ENCODE measurements around the gene GON7. TPM values are rescaled to one million over a fixed set of nuclear protein-coding genes. Genes with fewer than 3 reads are reported as not detected.
A peak's percentile ranks its signal among the peaks of the same experiment; 100 is the strongest.
"Not testable (repeated sequence)": the region's sequence is repeated elsewhere in the genome, so short reads cannot be mapped to it uniquely, and the experiment has no call there.

GON7 gene, protein sequence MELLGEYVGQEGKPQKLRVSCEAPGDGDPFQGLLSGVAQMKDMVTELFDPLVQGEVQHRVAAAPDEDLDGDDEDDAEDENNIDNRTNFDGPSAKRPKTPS
- total RNA-seq = 10 to 100 TPM; 17.8 to 21.3 TPM
- long read RNA-seq, transcript GON7-201 (2 exons, 1,154 nt) = major isoform, 29 of 34 reads
- long read RNA-seq, partial matches to known transcripts = 0 of 34 reads
- long read RNA-seq, other reads (novel, unspliced or antisense) = 3 of 34 reads

DNA sequence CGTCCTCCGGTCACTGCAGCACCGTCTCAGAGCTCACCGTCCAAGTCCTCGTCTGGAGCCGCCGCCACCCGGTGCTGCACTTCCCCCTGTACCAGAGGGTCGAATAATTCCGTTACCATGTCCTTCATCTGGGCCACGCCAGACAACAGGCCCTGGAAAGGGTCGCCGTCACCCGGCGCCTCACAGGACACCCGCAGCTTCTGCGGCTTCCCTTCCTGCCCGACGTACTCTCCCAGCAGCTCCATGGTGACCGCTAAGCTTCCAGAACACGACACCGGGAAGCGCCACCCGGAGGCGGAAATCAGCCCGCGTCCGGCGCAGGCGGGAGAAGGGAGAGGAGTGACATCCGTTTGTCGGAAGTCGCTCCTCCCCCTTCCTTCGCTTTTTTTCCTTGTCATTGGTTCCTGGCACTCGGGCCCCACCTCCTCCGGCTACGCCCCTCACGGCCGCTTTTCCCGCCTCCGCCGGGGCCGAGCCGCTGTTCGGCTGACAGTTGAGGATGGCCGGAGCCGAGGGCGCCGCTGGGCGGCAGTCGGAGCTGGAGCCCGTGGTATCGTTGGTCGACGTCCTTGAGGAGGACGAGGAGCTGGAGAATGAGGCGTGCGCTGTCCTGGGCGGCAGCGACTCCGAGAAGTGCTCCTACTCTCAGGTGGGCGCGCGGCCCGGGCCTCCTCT, at the start of gene GON7, which contains the start of gene UBR7:
GON7 (minus strand) TSS at position 273 of the 675 bp plus-strand sequence; CDS start at position 245, 28 bp downstream.
UBR7 (plus strand) TSS at position 464 of the 675 bp plus-strand sequence; CDS start at position 500, 36 bp downstream.
- DNase-seq = peak; percentile 93 to 97
- ATAC-seq = peak; percentile 96
- intact Hi-C loops (cut with DNase I, micrococcal nuclease) = no loop called here

DNA sequence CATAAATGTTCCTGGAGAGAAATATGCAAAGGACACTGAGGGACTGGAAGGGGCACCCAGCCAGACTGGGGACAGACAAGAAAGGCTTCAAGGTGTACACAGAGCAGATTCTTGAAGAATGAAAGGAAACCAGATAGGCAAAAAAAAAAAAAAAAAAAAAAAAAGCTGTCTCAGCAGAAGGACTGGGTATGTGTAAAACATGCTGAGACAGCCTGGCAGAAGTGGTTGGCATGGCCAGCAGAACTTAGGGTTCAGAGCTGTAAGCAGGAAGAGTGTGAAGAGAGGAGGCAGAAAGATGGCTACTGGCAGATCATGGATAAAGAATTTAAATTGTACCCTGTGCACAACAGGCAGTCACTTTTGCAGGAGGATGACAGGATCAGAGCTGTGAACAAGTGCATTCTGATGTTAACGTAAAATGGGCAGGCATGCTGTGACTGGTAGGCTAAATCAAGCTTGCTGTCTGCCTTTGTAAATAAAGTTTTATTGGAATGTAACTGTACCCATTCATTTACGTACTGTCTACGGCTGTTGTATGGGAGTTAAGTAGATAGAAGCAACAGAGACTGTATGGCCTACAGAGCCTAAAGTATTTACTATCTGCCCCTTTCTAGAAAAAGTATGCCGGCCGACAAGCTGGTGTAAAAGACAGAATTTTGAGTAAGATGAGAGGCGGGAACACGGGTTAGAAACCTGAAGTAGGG, 42.4 kb upstream of the GON7 start:
- intact Hi-C loops (cut with DNase I, micrococcal nuclease) = no loop called here
- DNase-seq = no peak
- ATAC-seq = no peak

DNA sequence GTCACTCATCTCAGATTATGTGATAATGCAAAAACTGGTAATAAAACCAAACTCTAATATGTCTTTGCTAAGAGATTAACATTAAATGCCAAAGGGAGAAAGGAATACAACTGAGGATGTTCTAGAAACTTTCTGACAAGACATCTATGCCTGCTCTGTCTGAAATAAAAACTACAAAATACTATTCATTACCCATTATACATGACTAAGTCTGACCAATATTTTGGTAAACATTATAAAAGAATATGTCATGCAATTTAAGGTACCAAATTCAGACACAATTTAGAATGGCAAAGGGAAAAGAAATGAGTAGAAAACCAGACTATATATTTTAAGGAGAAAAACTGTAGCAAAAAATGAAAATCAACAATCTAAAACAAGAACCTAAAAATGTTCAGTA, 39.7 kb upstream of the GON7 start:
- intact Hi-C loops (cut with DNase I, micrococcal nuclease) = no loop called here
- ATAC-seq (no peak), DNase-seq (no peak)

DNA sequence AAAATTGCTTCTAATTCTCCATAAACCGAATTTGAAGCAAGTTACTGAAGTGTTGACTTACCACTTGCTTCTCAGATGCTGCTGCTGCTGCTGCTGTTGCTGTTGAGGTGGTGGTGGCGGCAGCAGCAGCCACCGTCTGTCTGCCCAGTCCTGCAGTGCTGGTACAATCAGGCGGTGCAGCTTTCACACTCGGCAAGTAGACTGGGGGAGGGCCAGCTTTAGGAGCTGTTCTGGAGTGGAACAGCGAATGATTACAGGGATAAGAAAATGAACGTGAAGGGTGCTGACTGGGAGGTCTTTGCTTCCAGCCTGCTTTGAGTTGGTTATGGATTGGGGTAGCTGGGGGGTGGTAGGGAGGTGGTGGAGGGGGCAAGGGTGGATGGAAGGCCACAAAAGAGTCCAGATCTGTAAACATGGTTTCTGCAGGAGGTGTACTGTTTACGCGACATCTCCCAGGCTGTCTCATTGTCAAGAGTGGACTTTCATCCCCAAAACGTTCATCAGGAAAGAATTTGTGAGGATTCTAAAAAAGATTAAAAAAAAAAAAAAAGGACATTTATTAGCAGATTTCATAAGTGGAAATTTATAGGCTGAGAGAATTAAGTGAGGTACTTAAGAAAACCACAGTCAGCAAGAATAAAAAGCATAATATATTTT, 39.0 kb upstream of the GON7 start:
- DNase-seq (no peak), ATAC-seq (no peak)
- intact Hi-C loops (cut with DNase I, micrococcal nuclease) = no loop called here

DNA sequence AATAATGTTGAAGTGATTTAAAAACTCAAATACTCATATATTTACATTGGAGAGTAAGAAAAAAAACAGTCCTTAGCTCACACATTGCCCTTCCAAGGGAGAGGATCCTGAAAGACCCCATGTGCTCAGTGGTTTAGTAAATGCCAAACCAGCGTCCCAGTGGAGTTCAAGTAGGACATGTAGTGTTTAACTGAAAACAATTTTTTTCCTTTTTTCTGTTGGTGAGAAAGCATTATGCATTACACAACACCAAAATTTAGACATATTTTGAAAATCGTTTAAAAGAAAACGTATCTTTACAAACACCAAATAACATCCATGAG, 33.8 kb upstream of the GON7 start:
- no peak for DNase-seq
- intact Hi-C loops (cut with DNase I, micrococcal nuclease) = no loop called here
- no peak for ATAC-seq

DNA sequence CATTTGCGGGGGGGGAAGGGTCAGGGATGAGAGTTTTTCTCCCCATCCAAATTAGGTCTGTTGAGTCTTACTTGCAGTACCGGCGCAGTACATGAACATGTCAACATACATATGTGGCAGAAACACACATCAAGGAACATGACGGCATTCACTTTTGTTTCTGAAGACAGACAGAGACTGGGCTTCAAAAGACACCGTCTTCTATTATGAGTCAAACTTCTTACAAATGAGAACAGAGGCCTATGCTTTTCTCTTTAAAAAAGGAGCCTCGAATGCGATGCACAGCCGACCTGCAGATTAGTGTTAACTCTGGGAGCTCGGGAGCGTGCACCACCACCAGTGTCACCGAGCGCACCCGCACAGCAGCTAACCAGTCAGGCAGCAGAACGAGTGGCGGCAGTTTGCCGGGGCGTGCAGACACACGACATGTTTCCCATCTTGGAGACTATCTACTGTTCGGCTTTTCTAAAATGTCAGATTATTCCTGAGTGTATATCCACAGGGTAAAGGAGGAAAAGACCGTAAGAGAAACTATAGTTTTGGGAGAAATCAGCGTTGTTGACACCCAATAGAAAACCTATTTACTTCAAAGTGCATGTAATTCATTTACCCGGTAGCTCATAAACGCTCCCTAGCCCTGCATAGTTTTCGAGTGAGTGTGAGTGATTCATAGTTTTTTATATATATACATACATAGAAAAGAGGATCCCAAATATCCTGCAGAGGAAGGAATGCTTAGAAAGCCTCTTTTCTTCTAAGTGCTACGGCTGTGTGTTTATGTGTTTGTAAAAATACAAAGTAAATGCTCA, 33.2 kb upstream of the GON7 start:
- intact Hi-C loops (cut with DNase I, micrococcal nuclease) = no loop called here
- no peak for DNase-seq
- peak; percentile 51 for ATAC-seq

DNA sequence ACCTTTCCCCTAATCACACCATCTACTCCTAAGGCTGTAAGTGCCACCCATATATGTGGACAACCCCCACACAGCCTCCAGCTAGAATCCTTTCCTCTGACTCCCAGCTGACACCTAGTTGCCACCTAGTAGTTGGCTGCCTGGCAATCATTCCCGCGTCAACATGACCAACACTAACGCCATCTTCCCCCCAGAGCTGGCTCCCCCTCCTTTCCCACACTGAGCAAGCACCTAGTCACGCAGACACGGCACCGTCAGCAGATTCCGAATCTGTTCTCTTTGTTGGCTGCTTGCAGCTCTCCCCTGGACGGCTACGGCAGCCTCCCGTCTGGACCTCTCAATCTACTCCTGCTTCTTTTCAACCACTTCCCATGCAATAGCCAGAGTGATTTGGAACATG, 27.9 kb upstream of the GON7 start:
- ATAC-seq = no peak
- intact Hi-C loops (cut with DNase I, micrococcal nuclease) = no loop called here
- DNase-seq = no peak

DNA sequence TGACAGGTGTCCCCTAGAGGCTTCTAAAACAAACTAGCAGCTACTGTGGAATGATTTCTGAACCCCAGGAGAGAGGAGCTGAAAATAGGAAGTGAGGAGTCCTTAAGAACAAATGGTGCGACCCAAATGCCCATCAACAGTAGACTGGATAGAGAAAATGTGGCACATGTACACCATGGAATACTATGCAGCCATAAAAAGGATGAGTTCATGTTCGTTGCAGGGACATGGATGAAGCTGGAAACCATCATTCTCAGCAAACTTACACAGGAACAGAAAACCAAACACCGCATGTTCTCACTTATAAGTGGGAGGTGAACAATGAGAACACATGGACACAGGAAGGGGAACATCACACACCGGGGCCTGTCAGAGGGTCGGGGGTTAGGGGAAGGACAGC, 26.2 kb upstream of the GON7 start:
- intact Hi-C loops (cut with DNase I, micrococcal nuclease); ATAC-seq; DNase-seq: not testable (repeated sequence)

DNA sequence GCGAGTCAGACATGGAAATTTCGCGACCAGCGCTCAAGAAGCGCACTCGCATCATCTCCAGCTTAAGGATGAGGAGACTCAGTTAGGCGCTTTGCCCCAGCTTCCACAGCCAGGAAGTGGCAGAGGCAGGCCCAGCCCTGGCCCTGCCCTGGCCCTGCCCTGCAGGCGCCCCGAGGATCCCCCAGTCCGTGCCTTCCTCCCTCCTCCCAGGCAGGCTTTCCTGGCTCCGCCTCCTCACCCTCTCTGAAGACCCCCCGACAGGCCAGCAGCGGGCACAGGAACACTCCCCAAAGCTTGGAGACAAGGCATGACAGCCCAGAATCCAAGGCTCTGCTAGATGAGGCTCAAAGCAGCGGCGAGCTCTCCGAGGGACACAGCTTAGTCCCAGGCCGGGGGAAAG, 25.3 kb upstream of the GON7 start:
- intact Hi-C loops (cut with DNase I, micrococcal nuclease) = no loop called here
- DNase-seq (no peak), ATAC-seq (no peak)

DNA sequence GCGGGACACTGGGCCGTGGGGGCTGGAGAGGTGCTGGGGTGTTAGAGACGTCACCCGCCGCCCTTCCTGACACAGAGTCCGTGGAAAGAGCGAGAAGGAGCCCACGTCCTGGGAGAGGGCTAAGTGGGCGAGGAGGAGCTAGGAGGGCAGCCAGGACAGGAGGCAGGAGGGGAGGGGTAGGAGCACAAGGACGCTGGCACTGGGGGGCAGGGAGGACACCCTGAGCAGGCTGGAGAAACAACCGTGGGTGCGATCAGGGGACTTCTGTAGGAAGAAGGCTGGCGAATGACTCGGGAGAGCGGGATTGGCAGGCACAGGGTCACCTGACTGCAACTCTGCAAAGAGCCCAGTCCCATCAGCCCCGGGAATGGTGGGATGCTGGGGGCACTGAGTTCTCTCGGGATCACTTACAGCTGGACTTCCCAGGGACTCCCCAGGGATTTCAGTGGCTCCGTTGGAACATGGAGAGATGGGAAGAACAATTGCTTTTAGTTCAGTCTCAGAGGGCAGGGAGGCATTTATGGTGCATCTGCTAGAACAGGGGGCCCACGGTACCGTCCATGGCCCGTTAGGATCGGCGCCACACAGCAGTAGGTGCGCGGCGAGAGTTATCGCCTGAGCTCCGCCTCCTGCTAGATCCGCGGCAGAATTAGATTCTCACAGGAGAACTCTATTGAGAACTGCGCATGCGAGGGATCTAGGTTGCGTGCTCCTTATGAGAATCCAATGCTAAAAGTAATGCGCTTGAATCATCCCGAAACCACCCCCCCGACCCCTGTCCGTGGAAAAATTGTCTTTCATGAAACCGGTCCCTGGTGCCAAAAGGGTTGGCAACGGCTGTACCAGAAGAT, 24.5 kb upstream of the GON7 start:
- intact Hi-C loops (cut with DNase I, micrococcal nuclease) = no loop called here
- peak; percentile 48 for ATAC-seq
- DNase-seq = no peak

DNA sequence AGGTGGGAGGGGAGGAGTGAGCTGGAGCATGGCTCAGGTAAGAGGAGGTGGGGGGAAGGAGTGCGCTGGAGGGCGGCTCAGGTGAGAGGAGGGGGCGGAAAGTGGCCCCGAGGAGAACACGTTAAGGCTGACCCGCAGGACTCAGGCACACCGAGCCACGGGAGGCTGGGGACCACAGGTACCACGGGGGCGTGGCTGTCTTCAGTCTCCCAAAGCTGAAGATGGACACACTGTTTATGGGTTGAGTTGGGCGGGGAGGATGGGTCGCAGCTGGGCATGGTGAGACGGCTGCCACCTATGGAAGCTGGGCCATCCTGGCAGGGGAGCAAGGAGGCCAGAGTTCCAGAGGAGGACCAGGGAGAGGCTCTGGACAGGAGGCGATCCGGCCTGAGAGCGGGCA, 23.7 kb upstream of the GON7 start:
- DNase-seq (no peak), ATAC-seq (no peak)
- intact Hi-C loops (cut with DNase I, micrococcal nuclease) = no loop called here

DNA sequence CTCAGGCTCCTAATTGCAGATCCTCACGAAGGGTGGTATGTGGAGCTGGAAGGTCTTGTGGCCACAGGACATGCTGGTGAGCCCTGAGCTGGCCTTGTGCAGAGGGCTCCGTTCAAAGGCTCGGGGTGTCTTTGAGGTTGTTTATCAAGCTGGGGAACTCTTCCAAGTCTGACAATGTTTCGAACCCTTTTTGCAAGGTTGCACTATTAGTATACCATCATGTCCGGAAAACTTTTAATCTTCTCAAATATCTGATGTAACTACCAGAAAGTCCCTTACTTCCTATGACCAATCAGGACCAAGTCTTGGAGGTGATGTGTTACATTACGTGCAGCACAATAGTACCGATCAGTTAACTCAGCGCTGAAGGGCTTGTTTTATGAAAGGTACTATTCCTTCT, 21.7 kb upstream of the GON7 start:
- intact Hi-C loops (cut with DNase I, micrococcal nuclease) = no loop called here

DNA sequence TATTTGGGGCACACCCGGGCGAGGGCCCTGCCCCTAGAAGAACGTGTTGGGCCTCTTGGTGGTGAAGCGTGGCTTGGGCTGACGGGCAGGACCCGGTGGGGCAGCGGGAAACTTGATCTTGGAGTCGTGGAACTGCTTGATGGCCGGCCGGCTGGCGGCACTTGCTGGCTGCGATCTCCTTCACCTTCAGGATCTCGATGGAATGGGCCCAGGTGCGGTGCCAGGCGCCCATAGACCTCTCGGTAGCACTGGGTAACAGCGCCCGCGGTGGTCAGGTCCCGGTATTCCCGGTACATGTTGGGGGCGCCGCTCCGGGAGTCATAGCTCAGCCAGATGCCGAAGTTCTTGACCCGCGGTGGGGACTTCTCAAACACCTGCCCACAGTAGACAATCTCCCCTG, 16.7 kb upstream of the GON7 start:
- DNase-seq (no peak), ATAC-seq (no peak)
- intact Hi-C loops (cut with DNase I, micrococcal nuclease) = no loop called here

More for the DNA sequence above, 21.7 kb upstream of the GON7 start:
- DNase-seq (no peak), ATAC-seq (no peak)

DNA sequence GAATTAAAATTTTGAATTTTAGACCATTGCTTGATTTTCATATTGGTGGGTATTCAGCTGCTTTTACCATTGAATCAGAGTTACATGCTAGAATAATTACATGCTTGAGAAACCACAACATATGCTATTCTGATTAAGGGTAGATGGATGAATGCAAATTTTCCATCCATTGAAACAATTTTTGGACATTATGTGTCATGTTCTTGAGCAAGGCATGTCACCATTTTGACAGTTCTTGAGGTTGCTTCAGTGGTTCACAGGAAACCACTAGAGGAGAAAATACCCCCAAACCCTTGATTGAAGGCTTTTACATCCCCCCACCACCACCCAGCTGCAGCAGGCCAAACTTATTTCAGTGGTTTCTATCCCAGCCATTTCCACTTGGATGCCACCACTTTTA, 13.6 kb upstream of the GON7 start:
- intact Hi-C loops (cut with DNase I, micrococcal nuclease) = no loop called here
- no peak for DNase-seq
- ATAC-seq = no peak

DNA sequence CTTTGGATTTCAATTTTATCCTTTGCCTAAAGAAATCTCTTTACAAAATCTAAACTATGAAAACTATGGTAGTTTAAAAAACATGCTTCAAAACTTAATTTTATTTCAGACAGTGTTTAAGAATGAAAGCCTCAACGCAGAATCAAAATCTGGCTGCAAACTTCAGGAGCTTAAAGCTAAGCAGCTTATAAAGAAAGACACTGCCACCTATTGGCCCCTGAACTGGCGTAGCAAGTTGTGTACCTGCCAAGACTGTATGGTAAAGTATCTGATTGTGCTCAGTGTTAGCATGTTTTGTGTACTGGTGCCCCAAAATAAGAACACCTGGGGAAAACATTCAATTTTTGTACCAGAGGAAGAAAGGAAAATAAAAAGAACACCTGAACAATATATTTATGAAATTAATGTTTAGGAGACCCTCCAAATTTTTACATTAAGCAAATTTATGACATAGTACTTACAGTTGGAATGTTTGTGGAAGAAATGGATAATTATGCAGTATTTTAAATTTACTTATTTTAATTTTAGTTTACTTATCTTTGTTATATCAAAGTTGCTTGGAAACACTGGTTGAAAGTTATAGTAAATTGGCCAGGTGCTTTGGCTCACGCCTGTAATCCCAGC, 12.3 kb upstream of the GON7 start:
- intact Hi-C loops (cut with DNase I, micrococcal nuclease) = no loop called here
- peak; percentile 91 for ATAC-seq

DNA sequence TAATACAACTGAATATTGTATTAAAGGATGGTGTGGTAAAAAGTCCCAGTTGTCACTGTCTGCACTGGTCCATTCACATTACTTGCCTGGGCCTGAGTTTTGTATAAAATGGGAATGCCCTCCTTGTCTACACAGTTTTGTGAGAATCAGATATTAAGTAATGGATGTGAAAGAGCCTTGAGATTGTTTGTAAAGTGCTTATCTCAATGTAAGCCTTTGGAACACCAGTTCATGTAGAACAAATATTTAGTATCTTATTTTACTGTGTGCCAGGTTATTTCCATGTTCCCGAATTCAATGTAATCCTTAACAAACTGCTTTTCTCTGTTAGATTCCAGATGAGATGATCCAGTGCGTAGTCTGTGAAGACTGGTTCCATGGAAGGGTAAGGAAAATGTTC, 7.7 kb upstream of the GON7 start:
- intact Hi-C loops (cut with DNase I, micrococcal nuclease) = no loop called here
- ATAC-seq (no peak), DNase-seq (no peak)

More for the DNA sequence above, 12.3 kb upstream of the GON7 start:
- peak in 1 of 2 donors; percentile 45 for DNase-seq

DNA sequence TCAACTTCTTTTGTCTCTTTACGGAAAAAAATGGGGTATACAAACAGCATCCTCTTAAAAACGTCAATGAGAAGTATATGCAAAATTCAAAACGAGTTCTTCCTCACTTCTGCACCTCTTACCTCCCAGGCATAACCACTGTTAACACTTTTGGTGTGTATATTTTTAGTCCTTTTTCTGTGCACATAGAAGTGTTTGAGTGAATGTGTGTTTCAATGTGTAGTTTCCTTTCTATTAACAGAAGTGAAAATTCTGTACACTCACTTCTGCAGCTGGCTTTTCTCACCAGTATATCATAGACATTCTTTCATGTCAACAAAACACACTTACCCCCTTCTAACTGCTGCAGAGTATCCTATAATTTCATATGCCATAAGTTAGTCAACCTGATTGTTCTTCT, 5.6 kb upstream of the GON7 start:
- intact Hi-C loops (cut with DNase I, micrococcal nuclease) = no loop called here
- ATAC-seq (no peak), DNase-seq (no peak)

Measured in left colon (tissue), 2 donors.